K562 (cell line): ENCODE measurements around the gene TOR1B. TPM values are rescaled to one million over a fixed set of nuclear protein-coding genes. Genes with fewer than 3 reads are reported as not detected.

Experiments
- ATF1 ChIP-seq, 2 experiments: fragments of 450-650 bp in 1 of 2; IDR thresholded peaks; 2 replicates each; pipeline ENCODE4 v1.6.1; 2016; ENCODE audit warnings: missing compliant biosample characterization in 1 of 2, missing genetic modification characterization in 1 of 2
- ATF4 ChIP-seq: fragments of 450-650 bp; formaldehyde crosslinking; IDR thresholded peaks from 2 replicates; pipeline ENCODE4 v1.4.0; 2022; ENCODE audit warnings: mild to moderate bottlenecking, moderate library complexity
- BRD4 ChIP-seq: fragments of 200-600 bp; sonication (generic); IDR thresholded peaks from 2 replicates; pipeline ENCODE4 v1.6.1; 2017; ENCODE audit warnings: inconsistent platforms
- CBFA2T2 ChIP-seq: fragments of 450-650 bp; conservative IDR thresholded peaks from 2 replicates; pipeline ENCODE4 v1.6.1; 2017; ENCODE audit warnings: mild to moderate bottlenecking
- CREBBP ChIP-seq: IDR thresholded peaks from one replicate; pipeline ENCODE4 v1.6.1; 2012; ENCODE audit warnings: low read depth, mild to moderate bottlenecking, control low read depth, inconsistent platforms, low read length
- EP300 ChIP-seq: IDR thresholded peaks from 2 replicates; pipeline ENCODE4 v1.6.1; 2012; ENCODE audit warnings: low read length, improper control_type of control experiment
- ETS1 ChIP-seq: conservative IDR thresholded peaks from 2 replicates; pipeline ENCODE4 v1.6.1; 2011; ENCODE audit warnings: low read depth, mild to moderate bottlenecking, low read length; ENCODE audit not compliant: control insufficient read depth
- FOXA1 ChIP-seq: fragments of 450-650 bp; IDR thresholded peaks from 2 replicates; pipeline ENCODE4 v1.6.1; 2016; ENCODE audit warnings: mild to moderate bottlenecking, borderline replicate concordance
- MBD2 ChIP-seq: sonication (generic); IDR thresholded peaks from 2 replicates; pipeline ENCODE4 v1.6.1; 2016; ENCODE audit warnings: low read depth, borderline replicate concordance
- TBL1XR1 ChIP-seq, 2 experiments: IDR thresholded peaks; 2 replicates each; pipeline ENCODE4 v1.6.1; 2012; ENCODE audit warnings: improper control_type of control experiment in 2 of 2, low read length in 2 of 2, mild to moderate bottlenecking in 1 of 2
- TCFL5 ChIP-seq: fragments of 250-450 bp; sonication (Bioruptor Pico); conservative IDR thresholded peaks from 2 replicates; pipeline ENCODE4 v1.6.1; 2021; ENCODE audit warnings: mild to moderate bottlenecking, moderate library complexity, matching md5 sums
- TFE3 ChIP-seq: fragments of 450-650 bp; formaldehyde crosslinking; IDR thresholded peaks from 2 replicates; pipeline ENCODE4 v1.4.0; 2020; ENCODE audit warnings: mild to moderate bottlenecking, mixed read lengths
- ZBED1 ChIP-seq: IDR thresholded peaks from 2 replicates; pipeline ENCODE4 v1.6.1; 2014
- ZNF232 ChIP-seq: sonication (generic); formaldehyde crosslinking; IDR thresholded peaks from 2 replicates; pipeline ENCODE4 v1.8.0; 2022; ENCODE audit warnings: mild to moderate bottlenecking, missing genetic modification reagents
- ZNF639 ChIP-seq, 2 experiments: fragments of 200-800 bp in 1 of 2; sonication (Bioruptor generic) in 1 of 2; sonication (generic) in 1 of 2; formaldehyde crosslinking in 1 of 2; IDR thresholded peaks in 1 of 2; conservative IDR thresholded peaks in 1 of 2; 2 replicates each; pipeline versions ENCODE4 v1.5.0 to v1.6.1; 2016 to 2020; ENCODE audit warnings: missing compliant biosample characterization in 1 of 2, missing genetic modification characterization in 1 of 2, missing genetic modification reagents in 1 of 2
- ZNF699 ChIP-seq: fragments of 250-450 bp; sonication (Bioruptor Pico); IDR thresholded peaks from 2 replicates; pipeline ENCODE4 v1.8.0; 2021; ENCODE audit warnings: mild to moderate bottlenecking, moderate library complexity; ENCODE audit not compliant: insufficient replicate concordance
- polyA plus RNA-seq, 8 experiments: library from polyadenylated mRNA; depleted of rRNA in 4 of 8; stranded (reverse) in 5 of 8; unstranded in 3 of 8; fragments of >200 nt; fragmentation: Nextera tagmentation in 2 of 8; fragmentation: Illumina TruSeq in 1 of 8; extraction: Ambion mirVana in 2 of 8; extraction: Trizol in 1 of 8; gene quantifications; 2 replicates each; pipeline versions ENCODE4 v1.2.1 to v1.2.3, GENCODE V29; 2011 to 2014; ENCODE audit warnings: inconsistent platforms in 1 of 8, missing spikeins in 1 of 8
- total RNA-seq, 7 experiments: library from RNA; depleted of rRNA in 6 of 7; stranded (reverse); fragments of >200 nt in 6 of 7; fragmentation: Illumina TruSeq in 2 of 7; extraction: Trizol in 2 of 7; gene quantifications; 2 replicates each; pipeline versions ENCODE4 v1.2.1 to v1.2.3, GENCODE V29; 2011 to 2021; ENCODE audit warnings: low replicate concordance in 1 of 7

The TOR1B gene
- total and polyA plus RNA-seq, 9 of the 15 experiments (the other 6 are each of a cell fraction or from before 2014, with no cell fraction given) = 4.2 to 36.5 (median 24.6) TPM

- TF ChIP-seq TFE3 (CRISPR knock-in tag) (no peak), MBD2 (no peak), ETS1 (no peak), ZNF639 (CRISPR knock-in tag; conservative IDR thresholded peaks at IDR 0.05 in 1 of 2, IDR thresholded peaks at IDR 0.05 in 1 of 2) (no peak), ATF1 (CRISPR knock-in tag; IDR thresholded peaks at IDR 0.05) (no peak), ATF1 (tag; IDR thresholded peaks at IDR 0.05) (no peak; the same call in 1 of the 2 replicates), ZNF232 (CRISPR knock-in tag) (no peak), TBL1XR1 (IDR thresholded peaks at IDR 0.05; ENCODE audit: low read length in 2 of 2) (0 out of 4 replicates have a peak, but pooled peaks of 1 of the 2 experiments have one; percentile 27), BRD4 (no peak; the same call in 1 of the 2 replicates), FOXA1 (no peak), ZNF699 (no peak), CBFA2T2 (no peak), EP300 (no peak), CREBBP (no peak), ATF4 (CRISPR knock-in tag) (no peak), TCFL5 (CRISPR knock-in tag) (no peak), ZBED1 (no peak)
Observed at GRCh38 chr9:129838707-129839259, 35.8 kb downstream of the TOR1B start (continued).
